NCI-H748 (cell line): ENCODE measurements around the gene TMEM18.
"Not testable (repeated sequence)": the region's sequence is repeated elsewhere in the genome, so short reads cannot be mapped to it uniquely, and the experiment has no call there.

ENCODE experiments used
- DNase-seq: peaks from one replicate; lab custom pipeline; 2025; ENCODE audit not compliant: unreplicated experiment; lab: John Stamatoyannopoulos, UW

The TMEM18 gene

GRCh38 chr2:694174-694573 lies 17.0 kb upstream of the TMEM18 start:
- no peak for DNase-seq

- no peak for DNase-seq
Observed at GRCh38 chr2:693606-694005, 16.4 kb upstream of the TMEM18 start.

- DNase-seq, result no peak
Observed at GRCh38 chr2:692767-693166, 15.6 kb upstream of the TMEM18 start.

- DNase-seq, result no peak
Observed at GRCh38 chr2:691821-692761, 14.9 kb upstream of the TMEM18 start.

- DNase-seq, result no peak
Observed at GRCh38 chr2:690799-691198, 13.6 kb upstream of the TMEM18 start.

- no peak for DNase-seq
Observed at GRCh38 chr2:689877-690510, 12.8 kb upstream of the TMEM18 start.

- DNase-seq, result no peak
Observed at GRCh38 chr2:689237-689636, 12.0 kb upstream of the TMEM18 start.

- no peak for DNase-seq
Observed at GRCh38 chr2:688504-689076, 11.4 kb upstream of the TMEM18 start.

GRCh38 chr2:685421-685820 lies 8.2 kb upstream of the TMEM18 start:
- no peak for DNase-seq

GRCh38 chr2:684913-685312 lies 7.7 kb upstream of the TMEM18 start:
- DNase-seq, result not testable (repeated sequence)

GRCh38 chr2:682226-682625 lies 5.0 kb upstream of the TMEM18 start:
- no peak for DNase-seq

- no peak for DNase-seq
Observed at GRCh38 chr2:681312-681711, 4.1 kb upstream of the TMEM18 start.

GRCh38 chr2:680496-680895 lies 3.3 kb upstream of the TMEM18 start:
- peak; percentile 13 for DNase-seq

GRCh38 chr2:678964-679363 lies 1.8 kb upstream of the TMEM18 start:
- no peak for DNase-seq

GRCh38 chr2:677959-678550 lies 849 bp upstream of the TMEM18 start:
- no peak for DNase-seq

- peak; percentile 97 for DNase-seq
Observed at GRCh38 chr2:676647-677055, 555 bp downstream of the TMEM18 start.

GRCh38 chr2:675982-676646 lies 1.1 kb downstream of the TMEM18 start:
- DNase-seq, result peak; percentile 87

GRCh38 chr2:675460-675859 lies 1.7 kb downstream of the TMEM18 start:
- no peak for DNase-seq

GRCh38 chr2:675051-675450 lies 2.2 kb downstream of the TMEM18 start:
- no peak for DNase-seq

GRCh38 chr2:674321-674985 lies 2.8 kb downstream of the TMEM18 start:
- no peak for DNase-seq
